ENCODE measurements around the gene SMYD2.

DNA sequence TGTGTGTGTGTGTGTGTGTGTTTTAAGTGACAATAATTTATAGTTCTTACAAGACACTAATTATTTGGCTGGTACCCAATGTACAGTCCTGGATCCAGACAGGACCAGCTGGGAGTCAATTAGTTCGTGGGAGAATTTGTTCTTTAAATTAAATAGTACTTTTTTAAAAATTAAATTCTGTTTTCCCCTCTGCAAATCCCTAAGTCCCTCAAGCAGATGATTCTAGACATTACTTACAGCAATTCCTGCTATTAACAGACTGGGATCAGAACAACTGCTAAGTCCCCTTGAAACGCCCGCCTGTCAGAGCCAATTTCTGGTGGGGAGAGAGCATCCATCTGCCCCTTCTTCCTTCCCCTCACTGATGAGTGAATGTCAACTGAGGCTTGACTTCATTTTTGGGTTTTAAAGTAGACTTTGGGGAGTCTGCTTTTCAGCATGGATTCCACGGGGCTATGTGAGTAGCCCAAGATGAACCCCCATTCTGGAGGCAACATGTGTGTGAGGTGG is 83.9 kb downstream of the SMYD2 start:
- TF ChIP-seq BHLHE40 (IDR thresholded peaks at IDR 0.05; ENCODE audit: borderline replicate concordance) (no peak), FOXK2 (IDR thresholded peaks at IDR 0.05) (no peak)
